HCT116 (cell line): ENCODE data around the gene MIPEP. TPM values are rescaled to one million over a fixed set of nuclear protein-coding genes. Genes with fewer than 3 reads are reported as not detected.
"Not testable (repeated sequence)": the region's sequence is repeated elsewhere in the genome, so short reads cannot be mapped to it uniquely, and the experiment has no call there.

Experiments
- ATAC-seq: fragments of 200-7000 bp; cut with Tn5 transposase; 2 replicates; pipeline ENCODE4 v1.9.1; 2020; ENCODE audit warnings: mild to moderate bottlenecking, moderate library complexity
- BruUV-seq: library from RNA; stranded (reverse); fragments of 400-500 nt; replicated peaks from 2 replicates; lab custom pipeline; 2021; lab: Mats Ljungman, UMichigan
- CTCF ChIA-PET: fragments of 300-600 bp; sonication (Branson Sonifier 250); formaldehyde crosslinking; loops from one replicate; lab custom pipeline; 2021; ENCODE audit warnings: antibody characterized with exemption; lab: Charles Lee
- POLR2A ChIA-PET: fragments of 300-600, 350-600 bp; sonication (Branson Sonifier 250); formaldehyde crosslinking; loops from one replicate; lab custom pipeline; 2021; ENCODE audit warnings: antibody characterized with exemption; lab: Charles Lee
- RAD21 ChIA-PET, 2 experiments: fragments of 300-600 bp; sonication (Branson Sonifier 250); formaldehyde crosslinking; loops; one replicate each; lab custom pipeline; 2023; ENCODE audit warnings: low total read pairs in 2 of 2; ENCODE audit not compliant: uncharacterized antibody in 2 of 2, unreplicated experiment in 2 of 2, low non-redundant PET in 1 of 2; lab: Charles Lee
- DNase-seq: peaks from one replicate; pipeline ENCODE4 v3.0.0-alpha.2; 2010; ENCODE audit warnings: low read depth, low spot score
- H2AFZ ChIP-seq: fragments of 200-600 bp; shearing (Covaris generic), sonication (generic); 2 replicates; pipeline ENCODE4 v1.6.1; 2017; ENCODE audit warnings: low read depth, mixed run types, mixed read lengths, antibody characterized with exemption, low read length; ENCODE audit not compliant: poor library complexity, severe bottlenecking
- H3K27ac ChIP-seq: 2 replicates; pipeline ENCODE4 v1.5.1; 2012; ENCODE audit warnings: low read depth, low read length
- H3K27me3 ChIP-seq: fragments of 200-600 bp; sonication (generic); 2 replicates; pipeline ENCODE4 v1.6.1; 2016; ENCODE audit warnings: mixed run types, low read length, mixed read lengths; ENCODE audit not compliant: insufficient read depth
- H3K36me3 ChIP-seq, 2 experiments: fragments of 200-500 bp in 1 of 2; fragments of 200-600 bp in 1 of 2; sonication (Bioruptor generic) in 1 of 2; sonication (generic) in 1 of 2; 2 replicates each; pipeline versions ENCODE4 v1.5.1 to v1.6.1; 2014 to 2016; ENCODE audit warnings: low read length in 2 of 2, inconsistent platforms in 1 of 2, mixed read lengths in 1 of 2, mixed run types in 1 of 2; ENCODE audit not compliant: insufficient read depth in 2 of 2, control insufficient read depth in 1 of 2
- H3K4me1 ChIP-seq, 2 experiments: fragments of 200-600 bp in 1 of 2; sonication (generic) in 1 of 2; 2 replicates each; pipeline versions ENCODE4 v1.5.1 to v1.6.1; 2012 to 2017; ENCODE audit warnings: low read length in 2 of 2, inconsistent platforms in 1 of 2, mild to moderate bottlenecking in 1 of 2, mixed read lengths in 1 of 2, mixed run types in 1 of 2, moderate library complexity in 1 of 2; ENCODE audit not compliant: insufficient read depth in 2 of 2, control insufficient read depth in 1 of 2
- H3K4me2 ChIP-seq: fragments of 200-600 bp; sonication (generic); 2 replicates; pipeline ENCODE4 v1.6.1; 2017; ENCODE audit warnings: mixed run types, low read length, mixed read lengths
- H3K4me3 ChIP-seq, 2 experiments: fragments of 200-600 bp in 1 of 2; sonication (generic) in 1 of 2; replicated peaks in 1 of 2; 2 replicates each; pipeline ENCODE4 v1.5.1; 2011 to 2016; ENCODE audit warnings: low read length in 2 of 2, control low read depth in 1 of 2, low read depth in 1 of 2, mild to moderate bottlenecking in 1 of 2, mixed read lengths in 1 of 2, mixed run types in 1 of 2
- H3K79me2 ChIP-seq: fragments of 200-600 bp; sonication (generic); 2 replicates; pipeline ENCODE4 v1.6.1; 2017; ENCODE audit warnings: mild to moderate bottlenecking, mixed run types, low read length, moderate library complexity, mixed read lengths; ENCODE audit not compliant: insufficient read depth
- H3K9ac ChIP-seq: fragments of 200-600 bp; sonication (generic); 2 replicates; pipeline ENCODE4 v1.6.1; 2016; ENCODE audit warnings: low read length, mixed read lengths
- H3K9me2 ChIP-seq: fragments of 200-600 bp; sonication (generic), shearing (Covaris generic); 2 replicates; pipeline ENCODE4 v1.6.1; 2017; ENCODE audit warnings: mixed run types, mild to moderate bottlenecking, moderate library complexity; ENCODE audit not compliant: insufficient read depth
- H3K9me3 ChIP-seq, 2 experiments: fragments of 200-500 bp in 1 of 2; fragments of 200-600 bp in 1 of 2; sonication (Bioruptor generic) in 1 of 2; sonication (generic) in 1 of 2; 2 replicates each; pipeline ENCODE4 v1.6.1; 2014 to 2017; ENCODE audit warnings: low read length in 2 of 2, mixed read lengths in 2 of 2, inconsistent platforms in 1 of 2, low read depth in 1 of 2, mild to moderate bottlenecking in 1 of 2, mixed run types in 1 of 2, moderate library complexity in 1 of 2; ENCODE audit not compliant: control insufficient read depth in 1 of 2, insufficient read depth in 1 of 2
- H4K20me1 ChIP-seq: fragments of 200-600 bp; sonication (generic), shearing (Covaris generic); 2 replicates; pipeline ENCODE4 v1.6.1; 2017; ENCODE audit warnings: mixed run types, mild to moderate bottlenecking, moderate library complexity; ENCODE audit not compliant: insufficient read depth
- CBX3 ChIP-seq: IDR thresholded peaks from 2 replicates; pipeline ENCODE4 v1.6.1; 2012; ENCODE audit warnings: low read depth
- EGR1 ChIP-seq: IDR thresholded peaks from 2 replicates; pipeline ENCODE4 v1.6.1; 2012; ENCODE audit warnings: low read depth
- ELF1 ChIP-seq: IDR thresholded peaks from 2 replicates; pipeline ENCODE4 v1.6.1; 2012; ENCODE audit warnings: low read depth, borderline replicate concordance
- EZH2phosphoT487 ChIP-seq: fragments of 200-600 bp; IDR thresholded peaks from 2 replicates; pipeline ENCODE4 v1.6.1; 2018; ENCODE audit warnings: antibody characterized with exemption, borderline replicate concordance
- JUND ChIP-seq: IDR thresholded peaks from 2 replicates; pipeline ENCODE4 v1.6.1; 2012
- POLR2A ChIP-seq: IDR thresholded peaks from 2 replicates; pipeline ENCODE4 v1.7.0; 2011; ENCODE audit warnings: borderline replicate concordance; ENCODE audit not compliant: insufficient read depth, insufficient read length; ENCODE audit errors: extremely low read depth
- SIN3A ChIP-seq: IDR thresholded peaks from 2 replicates; pipeline ENCODE4 v1.6.1; 2012; ENCODE audit warnings: low read depth
- YY1 ChIP-seq: IDR thresholded peaks from 2 replicates; pipeline ENCODE4 v1.6.1; 2011; ENCODE audit warnings: low read length, low read depth, moderate library complexity, mild to moderate bottlenecking; ENCODE audit not compliant: insufficient replicate concordance; ENCODE audit errors: extremely low read depth
- ZFX ChIP-seq: fragments of 450-650 bp; IDR thresholded peaks from 2 replicates; pipeline ENCODE4 v1.6.1; 2017
- ZNF274 ChIP-seq: fragments of 200-500 bp; sonication (Bioruptor generic); IDR thresholded peaks from 2 replicates; pipeline ENCODE4 v1.6.1; 2014; ENCODE audit warnings: mild to moderate bottlenecking, low read depth, low read length, inconsistent platforms
- intact Hi-C: fragments of 100-400 bp; cut with micrococcal nuclease; formaldehyde crosslinking; loops from 2 replicates; pipeline ENCODE4 v1.10.0; 2022
- total RNA-seq: library from RNA; stranded (reverse); gene quantifications from one replicate; pipeline ENCODE4 v1.2.1, GENCODE V29; 2021; ENCODE audit not compliant: unreplicated experiment
- TF ChIP-seq, protein P1 (sequence below): IDR thresholded peaks from 2 replicates; pipeline ENCODE4 v1.6.1; 2012
- TF ChIP-seq, protein P2 (sequence below): IDR thresholded peaks from 2 replicates; pipeline ENCODE4 v1.6.1; 2012
- TF ChIP-seq, protein P3 (sequence below): IDR thresholded peaks from 2 replicates; pipeline ENCODE4 v1.6.1; 2011; ENCODE audit warnings: mild to moderate bottlenecking, low read length, moderate library complexity; ENCODE audit not compliant: insufficient replicate concordance; ENCODE audit errors: extremely low read depth

MIPEP gene
- total RNA-seq, 1 experiment from 2014 or later = 33.3 TPM

DNA sequence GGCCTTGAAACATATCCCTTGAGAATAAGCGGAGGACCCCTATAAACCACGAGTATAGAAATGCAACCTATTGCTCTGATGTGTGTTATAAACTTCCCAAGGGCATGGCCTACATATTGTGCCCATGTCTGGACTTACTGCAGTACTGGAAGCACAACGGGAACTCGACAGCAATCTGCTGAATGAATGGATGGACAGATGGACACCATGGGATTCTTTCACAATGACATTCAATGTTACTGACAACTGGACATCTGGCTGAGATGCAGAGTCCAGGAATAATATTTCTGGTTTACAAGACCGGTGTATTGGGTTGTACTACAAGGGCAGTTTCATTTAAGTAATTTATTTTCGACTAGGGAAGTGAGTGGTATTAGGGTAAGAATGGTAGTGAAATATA lies 123.7 kb downstream of the MIPEP start:
- intact Hi-C loops = no loop called here
- TF ChIP-seq, protein P1, sequence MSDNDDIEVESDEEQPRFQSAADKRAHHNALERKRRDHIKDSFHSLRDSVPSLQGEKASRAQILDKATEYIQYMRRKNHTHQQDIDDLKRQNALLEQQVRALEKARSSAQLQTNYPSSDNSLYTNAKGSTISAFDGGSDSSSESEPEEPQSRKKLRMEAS = no peak
- TF ChIP-seq EZH2phosphoT487 (no peak), ZNF274 (no peak), POLR2A (no peak), YY1 (no peak), SIN3A (no peak), EGR1 (no peak)
- no peaks in the 10 kb centered on the region for H3K79me2 ChIP-seq
- no peak overlapping the region for H3K9ac ChIP-seq
- H2AFZ ChIP-seq = no peak overlapping the region
- no peak for ATAC-seq
- POLR2A ChIA-PET = no interaction called here
- no peaks in the 10 kb centered on the region for H3K9me2 ChIP-seq
- no peak for DNase-seq
- H3K27me3 ChIP-seq = no peaks in the 10 kb centered on the region
- H3K9me3 ChIP-seq = no peaks in the 10 kb centered on the region
- H3K27ac ChIP-seq = no peak overlapping the region
- H4K20me1 ChIP-seq = no peaks in the 10 kb centered on the region
- H3K36me3 ChIP-seq = no peaks in the 10 kb centered on the region
- no TSS peak for BruUV-seq
- H3K4me2 ChIP-seq = no peak overlapping the region
- H3K4me3 ChIP-seq = no peak overlapping the region
- CTCF ChIA-PET = no interaction called here
- H3K4me1 ChIP-seq = no peaks in the 10 kb centered on the region
- RAD21 ChIA-PET = no interaction called here

DNA sequence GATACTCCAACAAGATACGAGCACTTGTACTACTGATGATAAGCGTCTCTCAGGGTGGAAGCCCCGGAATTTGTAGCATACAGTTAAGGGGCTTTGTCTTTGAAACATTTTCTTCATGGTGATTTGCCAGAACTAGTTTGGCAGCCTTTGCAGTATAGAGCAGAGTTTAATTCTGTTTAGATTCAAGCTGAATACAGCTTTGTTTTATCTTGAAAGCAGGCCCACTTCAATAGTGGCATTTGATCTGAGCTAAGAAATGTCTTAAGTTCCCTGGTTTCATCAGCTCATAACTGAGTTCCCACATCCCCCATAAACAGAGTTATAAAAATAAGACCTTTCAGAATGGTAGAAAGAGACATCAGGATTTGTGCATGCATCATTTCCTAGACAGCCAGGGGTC lies 125.9 kb downstream of the MIPEP start:
- ChIA-PET CTCF (no interaction called here), RAD21 (no interaction called here), POLR2A (no interaction called here)
- ATAC-seq = no peak
- H3K4me3 ChIP-seq = no peak overlapping the region
- no peak overlapping the region for H3K4me2 ChIP-seq
- TF ChIP-seq ELF1 = no peak
- TF ChIP-seq, protein P2, sequence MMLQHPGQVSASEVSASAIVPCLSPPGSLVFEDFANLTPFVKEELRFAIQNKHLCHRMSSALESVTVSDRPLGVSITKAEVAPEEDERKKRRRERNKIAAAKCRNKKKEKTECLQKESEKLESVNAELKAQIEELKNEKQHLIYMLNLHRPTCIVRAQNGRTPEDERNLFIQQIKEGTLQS = no peak
- TF ChIP-seq, protein P3, sequence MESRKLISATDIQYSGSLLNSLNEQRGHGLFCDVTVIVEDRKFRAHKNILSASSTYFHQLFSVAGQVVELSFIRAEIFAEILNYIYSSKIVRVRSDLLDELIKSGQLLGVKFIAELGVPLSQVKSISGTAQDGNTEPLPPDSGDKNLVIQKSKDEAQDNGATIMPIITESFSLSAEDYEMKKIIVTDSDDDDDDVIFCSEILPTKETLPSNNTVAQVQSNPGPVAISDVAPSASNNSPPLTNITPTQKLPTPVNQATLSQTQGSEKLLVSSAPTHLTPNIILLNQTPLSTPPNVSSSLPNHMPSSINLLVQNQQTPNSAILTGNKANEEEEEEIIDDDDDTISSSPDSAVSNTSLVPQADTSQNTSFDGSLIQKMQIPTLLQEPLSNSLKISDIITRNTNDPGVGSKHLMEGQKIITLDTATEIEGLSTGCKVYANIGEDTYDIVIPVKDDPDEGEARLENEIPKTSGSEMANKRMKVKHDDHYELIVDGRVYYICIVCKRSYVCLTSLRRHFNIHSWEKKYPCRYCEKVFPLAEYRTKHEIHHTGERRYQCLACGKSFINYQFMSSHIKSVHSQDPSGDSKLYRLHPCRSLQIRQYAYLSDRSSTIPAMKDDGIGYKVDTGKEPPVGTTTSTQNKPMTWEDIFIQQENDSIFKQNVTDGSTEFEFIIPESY = no peak
- TF ChIP-seq ZFX = no peak
- TF ChIP-seq POLR2A = no peak
- TF ChIP-seq JUND = no peak
- no peak for TF ChIP-seq EGR1
- TF ChIP-seq YY1 = no peak
- no peak for TF ChIP-seq CBX3
- H3K9me2 ChIP-seq = no peaks in the 10 kb centered on the region
- intact Hi-C loops = no loop called here
- no peak overlapping the region for H3K27ac ChIP-seq
- no peak overlapping the region for H3K9ac ChIP-seq
- no peaks in the 10 kb centered on the region for H4K20me1 ChIP-seq
- H3K9me3 ChIP-seq = no peaks in the 10 kb centered on the region
- H2AFZ ChIP-seq = no peak overlapping the region
- no peaks in the 10 kb centered on the region for H3K4me1 ChIP-seq
- no peak for DNase-seq
- BruUV-seq = no TSS peak
- H3K27me3 ChIP-seq = no peaks in the 10 kb centered on the region
- H3K79me2 ChIP-seq = no peaks in the 10 kb centered on the region
- H3K36me3 ChIP-seq = no peaks in the 10 kb centered on the region

DNA sequence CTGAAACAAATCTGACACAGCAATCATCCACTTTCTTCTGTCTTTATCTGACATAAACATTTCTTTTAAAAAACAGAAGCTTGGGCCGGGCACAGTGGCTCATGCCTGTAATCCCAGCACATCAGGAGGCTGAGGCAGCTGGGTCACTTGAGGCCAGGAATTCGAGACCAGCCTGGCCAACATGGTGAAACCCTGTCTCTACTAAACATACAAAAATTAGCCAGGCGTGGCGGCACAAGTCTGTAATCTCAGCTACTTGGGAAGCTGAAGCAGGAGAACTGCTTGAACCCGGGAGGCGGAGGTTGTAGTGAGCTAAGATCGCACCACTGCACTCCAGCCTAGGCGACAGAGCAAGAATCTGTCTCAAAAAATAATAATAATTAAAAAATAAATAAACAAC lies 127.4 kb downstream of the MIPEP start:
- not testable (repeated sequence) for BruUV-seq, ATAC-seq

More for the DNA sequence above, 127.4 kb downstream of the MIPEP start:
- H3K4me3 ChIP-seq, H4K20me1 ChIP-seq, H2AFZ ChIP-seq, H3K79me2 ChIP-seq, RAD21 ChIA-PET, H3K4me2 ChIP-seq, intact Hi-C loops, CTCF ChIA-PET, H3K4me1 ChIP-seq, H3K27ac ChIP-seq, H3K9me3 ChIP-seq, H3K9me2 ChIP-seq, H3K9ac ChIP-seq, POLR2A ChIA-PET, H3K27me3 ChIP-seq, H3K36me3 ChIP-seq, DNase-seq: not testable (repeated sequence)
